Measurements from ENCODE around the gene LNPK. TPM values are rescaled to one million over a fixed set of nuclear protein-coding genes. Genes with fewer than 3 reads are reported as not detected.

LNPK gene
- total and polyA plus RNA-seq, 9 of the 15 experiments (the other 6 are each of a cell fraction or from before 2014, with no cell fraction given) = 6.4 to 40.4 (median 21.3) TPM

DNA sequence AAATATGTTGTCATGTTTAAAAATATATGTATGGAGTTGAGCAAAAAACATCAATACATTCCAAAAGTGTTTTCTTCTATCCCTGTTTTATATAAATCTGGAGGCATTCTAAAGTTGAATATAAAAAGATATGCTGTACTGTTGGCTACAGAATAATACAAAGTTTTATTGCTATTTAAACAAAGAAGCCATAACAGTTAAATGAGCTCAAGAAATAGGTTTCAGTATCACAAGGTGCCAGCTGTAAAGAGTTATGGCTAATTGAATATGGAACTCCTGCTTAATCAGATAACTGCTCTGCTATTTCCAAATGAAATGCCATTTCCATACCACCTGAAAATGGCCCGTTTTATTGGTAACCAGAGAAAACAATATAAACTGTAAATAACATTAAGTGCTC is 55.0 kb downstream of the LNPK start (continued):
- TF ChIP-seq, protein P1, sequence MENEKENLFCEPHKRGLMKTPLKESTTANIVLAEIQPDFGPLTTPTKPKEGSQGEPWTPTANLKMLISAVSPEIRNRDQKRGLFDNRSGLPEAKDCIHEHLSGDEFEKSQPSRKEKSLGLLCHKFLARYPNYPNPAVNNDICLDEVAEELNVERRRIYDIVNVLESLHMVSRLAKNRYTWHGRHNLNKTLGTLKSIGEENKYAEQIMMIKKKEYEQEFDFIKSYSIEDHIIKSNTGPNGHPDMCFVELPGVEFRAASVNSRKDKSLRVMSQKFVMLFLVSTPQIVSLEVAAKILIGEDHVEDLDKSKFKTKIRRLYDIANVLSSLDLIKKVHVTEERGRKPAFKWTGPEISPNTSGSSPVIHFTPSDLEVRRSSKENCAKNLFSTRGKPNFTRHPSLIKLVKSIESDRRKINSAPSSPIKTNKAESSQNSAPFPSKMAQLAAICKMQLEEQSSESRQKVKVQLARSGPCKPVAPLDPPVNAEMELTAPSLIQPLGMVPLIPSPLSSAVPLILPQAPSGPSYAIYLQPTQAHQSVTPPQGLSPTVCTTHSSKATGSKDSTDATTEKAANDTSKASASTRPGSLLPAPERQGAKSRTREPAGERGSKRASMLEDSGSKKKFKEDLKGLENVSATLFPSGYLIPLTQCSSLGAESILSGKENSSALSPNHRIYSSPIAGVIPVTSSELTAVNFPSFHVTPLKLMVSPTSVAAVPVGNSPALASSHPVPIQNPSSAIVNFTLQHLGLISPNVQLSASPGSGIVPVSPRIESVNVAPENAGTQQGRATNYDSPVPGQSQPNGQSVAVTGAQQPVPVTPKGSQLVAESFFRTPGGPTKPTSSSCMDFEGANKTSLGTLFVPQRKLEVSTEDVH (IDR thresholded peaks at IDR 0.05; ENCODE audit: low read depth, partially characterized antibody) = no peak
- no peak for TF ChIP-seq TCFL5 (CRISPR knock-in tag; conservative IDR thresholded peaks at IDR 0.05)
- TF ChIP-seq, protein P2, sequence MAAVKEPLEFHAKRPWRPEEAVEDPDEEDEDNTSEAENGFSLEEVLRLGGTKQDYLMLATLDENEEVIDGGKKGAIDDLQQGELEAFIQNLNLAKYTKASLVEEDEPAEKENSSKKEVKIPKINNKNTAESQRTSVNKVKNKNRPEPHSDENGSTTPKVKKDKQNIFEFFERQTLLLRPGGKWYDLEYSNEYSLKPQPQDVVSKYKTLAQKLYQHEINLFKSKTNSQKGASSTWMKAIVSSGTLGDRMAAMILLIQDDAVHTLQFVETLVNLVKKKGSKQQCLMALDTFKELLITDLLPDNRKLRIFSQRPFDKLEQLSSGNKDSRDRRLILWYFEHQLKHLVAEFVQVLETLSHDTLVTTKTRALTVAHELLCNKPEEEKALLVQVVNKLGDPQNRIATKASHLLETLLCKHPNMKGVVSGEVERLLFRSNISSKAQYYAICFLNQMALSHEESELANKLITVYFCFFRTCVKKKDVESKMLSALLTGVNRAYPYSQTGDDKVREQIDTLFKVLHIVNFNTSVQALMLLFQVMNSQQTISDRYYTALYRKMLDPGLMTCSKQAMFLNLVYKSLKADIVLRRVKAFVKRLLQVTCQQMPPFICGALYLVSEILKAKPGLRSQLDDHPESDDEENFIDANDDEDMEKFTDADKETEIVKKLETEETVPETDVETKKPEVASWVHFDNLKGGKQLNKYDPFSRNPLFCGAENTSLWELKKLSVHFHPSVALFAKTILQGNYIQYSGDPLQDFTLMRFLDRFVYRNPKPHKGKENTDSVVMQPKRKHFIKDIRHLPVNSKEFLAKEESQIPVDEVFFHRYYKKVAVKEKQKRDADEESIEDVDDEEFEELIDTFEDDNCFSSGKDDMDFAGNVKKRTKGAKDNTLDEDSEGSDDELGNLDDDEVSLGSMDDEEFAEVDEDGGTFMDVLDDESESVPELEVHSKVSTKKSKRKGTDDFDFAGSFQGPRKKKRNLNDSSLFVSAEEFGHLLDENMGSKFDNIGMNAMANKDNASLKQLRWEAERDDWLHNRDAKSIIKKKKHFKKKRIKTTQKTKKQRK (IDR thresholded peaks at IDR 0.05; ENCODE audit: borderline replicate concordance, low read depth, low read length) = no peak
- TF ChIP-seq SMARCB1 (IDR thresholded peaks at IDR 0.05; ENCODE audit: insufficient read length, low read depth) = no peak
- no peak for TF ChIP-seq ZNF780A (CRISPR knock-in tag; IDR thresholded peaks at IDR 0.05)
- TF ChIP-seq, protein P3, sequence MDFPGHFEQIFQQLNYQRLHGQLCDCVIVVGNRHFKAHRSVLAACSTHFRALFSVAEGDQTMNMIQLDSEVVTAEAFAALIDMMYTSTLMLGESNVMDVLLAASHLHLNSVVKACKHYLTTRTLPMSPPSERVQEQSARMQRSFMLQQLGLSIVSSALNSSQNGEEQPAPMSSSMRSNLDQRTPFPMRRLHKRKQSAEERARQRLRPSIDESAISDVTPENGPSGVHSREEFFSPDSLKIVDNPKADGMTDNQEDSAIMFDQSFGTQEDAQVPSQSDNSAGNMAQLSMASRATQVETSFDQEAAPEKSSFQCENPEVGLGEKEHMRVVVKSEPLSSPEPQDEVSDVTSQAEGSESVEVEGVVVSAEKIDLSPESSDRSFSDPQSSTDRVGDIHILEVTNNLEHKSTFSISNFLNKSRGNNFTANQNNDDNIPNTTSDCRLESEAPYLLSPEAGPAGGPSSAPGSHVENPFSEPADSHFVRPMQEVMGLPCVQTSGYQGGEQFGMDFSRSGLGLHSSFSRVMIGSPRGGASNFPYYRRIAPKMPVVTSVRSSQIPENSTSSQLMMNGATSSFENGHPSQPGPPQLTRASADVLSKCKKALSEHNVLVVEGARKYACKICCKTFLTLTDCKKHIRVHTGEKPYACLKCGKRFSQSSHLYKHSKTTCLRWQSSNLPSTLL (IDR thresholded peaks at IDR 0.05) = no peak
- TF ChIP-seq, protein P4, sequence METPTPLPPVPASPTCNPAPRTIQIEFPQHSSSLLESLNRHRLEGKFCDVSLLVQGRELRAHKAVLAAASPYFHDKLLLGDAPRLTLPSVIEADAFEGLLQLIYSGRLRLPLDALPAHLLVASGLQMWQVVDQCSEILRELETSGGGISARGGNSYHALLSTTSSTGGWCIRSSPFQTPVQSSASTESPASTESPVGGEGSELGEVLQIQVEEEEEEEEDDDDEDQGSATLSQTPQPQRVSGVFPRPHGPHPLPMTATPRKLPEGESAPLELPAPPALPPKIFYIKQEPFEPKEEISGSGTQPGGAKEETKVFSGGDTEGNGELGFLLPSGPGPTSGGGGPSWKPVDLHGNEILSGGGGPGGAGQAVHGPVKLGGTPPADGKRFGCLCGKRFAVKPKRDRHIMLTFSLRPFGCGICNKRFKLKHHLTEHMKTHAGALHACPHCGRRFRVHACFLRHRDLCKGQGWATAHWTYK (CRISPR knock-in tag; IDR thresholded peaks at IDR 0.05) = no peak
- no peak for TF ChIP-seq RAD51 (IDR thresholded peaks at IDR 0.05; ENCODE audit: borderline replicate concordance, low read depth)

All from K562 (cell line).